Measurements from ENCODE around the gene SINHCAF. TPM values are rescaled to one million over a fixed set of nuclear protein-coding genes. Genes with fewer than 3 reads are reported as not detected.

SINHCAF gene
- total RNA-seq, 1 experiment from 2014 or later: 139 TPM

DNA sequence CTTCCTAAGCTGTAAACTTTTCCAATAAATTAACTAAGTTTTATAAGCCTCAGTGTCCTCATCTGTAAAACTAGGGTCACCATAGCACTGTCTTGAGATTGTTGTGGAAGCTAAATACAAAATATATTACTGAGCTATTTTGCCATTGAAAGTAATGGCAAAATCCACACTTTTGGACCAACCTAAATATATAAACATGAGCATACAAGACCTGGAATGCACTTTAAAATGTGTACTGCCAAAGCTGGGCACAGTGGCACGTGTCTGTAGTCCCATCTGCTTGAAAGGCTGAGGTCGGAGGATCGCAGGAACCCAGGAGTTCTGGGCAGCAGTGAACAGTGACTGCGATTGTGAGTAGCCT, 29.8 kb upstream of the SINHCAF start:
- Mint-ChIP-seq H3K27me3 (ENCODE audit: insufficient read depth, unreplicated experiment) (no peaks in the 10 kb centered on the region), H3K9me3 (ENCODE audit: unreplicated experiment) (no peaks in the 10 kb centered on the region), H3K4me3 (ENCODE audit: unreplicated experiment) (no peak overlapping the region), H3K36me3 (ENCODE audit: insufficient read depth, unreplicated experiment) (no peaks in the 10 kb centered on the region), H3K4me1 (ENCODE audit: insufficient read depth, unreplicated experiment) (no peaks in the 10 kb centered on the region), H3K27ac (ENCODE audit: low read depth, unreplicated experiment) (no peak overlapping the region)
- BruUV-seq (replicated peaks): no TSS peak
- ChIA-PET POLR2A (no interaction called here), CTCF (interaction anchor here (0.6 to 1.8 kb wide), 2 partner anchors 16 to 153 kb away, joined by 3 to 5 read pairs; no protein-coding TSS in a partner anchor)
- intact Hi-C loops (cut with micrococcal nuclease): no loop called here
- TF ChIP-seq, protein P1, sequence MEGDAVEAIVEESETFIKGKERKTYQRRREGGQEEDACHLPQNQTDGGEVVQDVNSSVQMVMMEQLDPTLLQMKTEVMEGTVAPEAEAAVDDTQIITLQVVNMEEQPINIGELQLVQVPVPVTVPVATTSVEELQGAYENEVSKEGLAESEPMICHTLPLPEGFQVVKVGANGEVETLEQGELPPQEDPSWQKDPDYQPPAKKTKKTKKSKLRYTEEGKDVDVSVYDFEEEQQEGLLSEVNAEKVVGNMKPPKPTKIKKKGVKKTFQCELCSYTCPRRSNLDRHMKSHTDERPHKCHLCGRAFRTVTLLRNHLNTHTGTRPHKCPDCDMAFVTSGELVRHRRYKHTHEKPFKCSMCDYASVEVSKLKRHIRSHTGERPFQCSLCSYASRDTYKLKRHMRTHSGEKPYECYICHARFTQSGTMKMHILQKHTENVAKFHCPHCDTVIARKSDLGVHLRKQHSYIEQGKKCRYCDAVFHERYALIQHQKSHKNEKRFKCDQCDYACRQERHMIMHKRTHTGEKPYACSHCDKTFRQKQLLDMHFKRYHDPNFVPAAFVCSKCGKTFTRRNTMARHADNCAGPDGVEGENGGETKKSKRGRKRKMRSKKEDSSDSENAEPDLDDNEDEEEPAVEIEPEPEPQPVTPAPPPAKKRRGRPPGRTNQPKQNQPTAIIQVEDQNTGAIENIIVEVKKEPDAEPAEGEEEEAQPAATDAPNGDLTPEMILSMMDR (IDR thresholded peaks at IDR 0.05; ENCODE audit: unreplicated experiment): no peak
- no peak for DNase-seq (ENCODE audit: unreplicated experiment)

- no TSS peak for BruUV-seq (replicated peaks)
- Mint-ChIP-seq H3K27ac (ENCODE audit: low read depth, unreplicated experiment) (no peak overlapping the region), H3K36me3 (ENCODE audit: insufficient read depth, unreplicated experiment) (no peaks in the 10 kb centered on the region), H3K9me3 (ENCODE audit: unreplicated experiment) (no peaks in the 10 kb centered on the region), H3K27me3 (ENCODE audit: insufficient read depth, unreplicated experiment) (no peaks in the 10 kb centered on the region), H3K4me1 (ENCODE audit: insufficient read depth, unreplicated experiment) (no peaks in the 10 kb centered on the region), H3K4me3 (ENCODE audit: unreplicated experiment) (no peak overlapping the region)
- POLR2A ChIA-PET: interaction anchor here (1.2 to 1.4 kb wide), 2 partner anchors 10 to 11 kb away, joined by 3 to 4 read pairs; no protein-coding TSS in a partner anchor
- TF ChIP-seq, protein P1 (IDR thresholded peaks at IDR 0.05; ENCODE audit: unreplicated experiment): no peak
- no peak for DNase-seq (ENCODE audit: unreplicated experiment)
- CTCF ChIA-PET: interaction anchor here (0.6 to 1.8 kb wide), 4 partner anchors 11 to 82 kb away, joined by 3 to 5 read pairs (median 4); no protein-coding TSS in a partner anchor
- intact Hi-C loops (cut with micrococcal nuclease): no loop called here
Measured at GRCh38 chr12:31353750-31354708, 28.1 kb upstream of the SINHCAF start.

- ChIA-PET POLR2A (no interaction called here), CTCF (no interaction called here)
- Mint-ChIP-seq H3K36me3 (ENCODE audit: insufficient read depth, unreplicated experiment) (peaks cover 6% of the 10 kb centered on the region), H3K4me3 (ENCODE audit: unreplicated experiment) (no peak overlapping the region), H3K4me1 (ENCODE audit: insufficient read depth, unreplicated experiment) (no peaks in the 10 kb centered on the region), H3K9me3 (ENCODE audit: unreplicated experiment) (no peaks in the 10 kb centered on the region), H3K27ac (ENCODE audit: low read depth, unreplicated experiment) (no peak overlapping the region), H3K27me3 (ENCODE audit: insufficient read depth, unreplicated experiment) (peaks cover 15% of the 10 kb centered on the region)
- no peak for DNase-seq (ENCODE audit: unreplicated experiment)
- TF ChIP-seq, protein P1 (IDR thresholded peaks at IDR 0.05; ENCODE audit: unreplicated experiment): no peak
- BruUV-seq (replicated peaks): no TSS peak
- intact Hi-C loops (cut with micrococcal nuclease): no loop called here
Measured at GRCh38 chr12:31346267-31346666, 20.3 kb upstream of the SINHCAF start.

- intact Hi-C loops (cut with micrococcal nuclease): no loop called here
- no peak overlapping the region for H3K27ac Mint-ChIP-seq (ENCODE audit: low read depth, unreplicated experiment)
- TF ChIP-seq, protein P1 (IDR thresholded peaks at IDR 0.05; ENCODE audit: unreplicated experiment): no peak
- H3K27me3 Mint-ChIP-seq (ENCODE audit: insufficient read depth, unreplicated experiment): peaks cover 15% of the 10 kb centered on the region
- no peak overlapping the region for H3K4me3 Mint-ChIP-seq (ENCODE audit: unreplicated experiment)
- no TSS peak for BruUV-seq (replicated peaks)
- CTCF ChIA-PET: interaction anchor here (0.9 kb wide), 2 partner anchors 11 to 17 kb away, joined by 3 to 4 read pairs; no protein-coding TSS in a partner anchor
- DNase-seq (ENCODE audit: unreplicated experiment): no peak
- H3K36me3 Mint-ChIP-seq (ENCODE audit: insufficient read depth, unreplicated experiment): peaks cover 6% of the 10 kb centered on the region
- H3K4me1 Mint-ChIP-seq (ENCODE audit: insufficient read depth, unreplicated experiment): no peaks in the 10 kb centered on the region
- H3K9me3 Mint-ChIP-seq (ENCODE audit: unreplicated experiment): no peaks in the 10 kb centered on the region
- POLR2A ChIA-PET: no interaction called here
Measured at GRCh38 chr12:31343139-31343538, 17.2 kb upstream of the SINHCAF start.
